ENCODE measurements around the gene ZNF581. TPM values are rescaled to one million over a fixed set of nuclear protein-coding genes. Genes with fewer than 3 reads are reported as not detected.

Gene ZNF581
- total RNA-seq, 4 donors from 2014 or later, result 16.3 to 27.1 (median 20.2) TPM

- no peak for TF ChIP-seq EP300 (IDR thresholded peaks at IDR 0.05)
- TF ChIP-seq POLR2AphosphoS5 (IDR thresholded peaks at IDR 0.05), result no peak
- H3K27ac ChIP-seq, result no peak overlapping the region
- H3K9me3 ChIP-seq, result no peaks in the 10 kb centered on the region
- H3K4me3 ChIP-seq, result no peak overlapping the region
- WGBS, result 100% methylated on average over 2 of the region's 12 CpGs
- no peaks in the 10 kb centered on the region for H3K27me3 ChIP-seq
- peaks cover 13% of the 10 kb centered on the region for H3K4me1 ChIP-seq
- peaks cover 93% of the 10 kb centered on the region for H3K36me3 ChIP-seq
- no peak for DNase-seq (ENCODE audit: low spot score in 2 of 2)
Observed at GRCh38 chr19:55666343-55667005, 23.0 kb downstream of the ZNF581 start.

GRCh38 chr19:55667006-55667381 lies 23.5 kb downstream of the ZNF581 start:
- H3K9me3 ChIP-seq, result no peaks in the 10 kb centered on the region
- H3K27me3 ChIP-seq, result no peaks in the 10 kb centered on the region
- no peak overlapping the region for H3K4me3 ChIP-seq
- no peak for DNase-seq (ENCODE audit: low spot score in 2 of 2)
- peaks cover 88% of the 10 kb centered on the region for H3K36me3 ChIP-seq
- peaks cover 13% of the 10 kb centered on the region for H3K4me1 ChIP-seq
- TF ChIP-seq POLR2AphosphoS5 (IDR thresholded peaks at IDR 0.05) (no peak), EP300 (IDR thresholded peaks at IDR 0.05) (no peak), CTCF (IDR thresholded peaks at IDR 0.05) (no peak), POLR2A (IDR thresholded peaks at IDR 0.05) (no peak)
- H3K27ac ChIP-seq, result no peak overlapping the region
- WGBS, result 88% methylated on average over 4 of the region's 4 CpGs

- DNase-seq (ENCODE audit: low spot score in 2 of 2), result no peak
- WGBS, result 89% methylated on average over 7 of the region's 12 CpGs
- TF ChIP-seq EP300 (IDR thresholded peaks at IDR 0.05) (no peak), CTCF (IDR thresholded peaks at IDR 0.05) (no peak), POLR2AphosphoS5 (IDR thresholded peaks at IDR 0.05) (no peak), POLR2A (IDR thresholded peaks at IDR 0.05) (no peak)
- H3K27me3 ChIP-seq, result no peaks in the 10 kb centered on the region
- H3K9me3 ChIP-seq, result no peaks in the 10 kb centered on the region
- peaks cover 87% of the 10 kb centered on the region for H3K36me3 ChIP-seq
- H3K4me3 ChIP-seq, result no peak overlapping the region
- peaks cover 13% of the 10 kb centered on the region for H3K4me1 ChIP-seq
- no peak overlapping the region for H3K27ac ChIP-seq
Observed at GRCh38 chr19:55667511-55667910, 24.1 kb downstream of the ZNF581 start.

- Histone ChIP-seq H3K27ac (no peak overlapping the region), H3K9me3 (no peaks in the 10 kb centered on the region), H3K27me3 (no peaks in the 10 kb centered on the region), H3K4me1 (peaks cover 13% of the 10 kb centered on the region), H3K36me3 (peaks cover 87% of the 10 kb centered on the region), H3K4me3 (no peak overlapping the region)
- DNase-seq (ENCODE audit: low spot score in 2 of 2), result no peak
- 52% methylated on average over 9 of the region's 11 CpGs for WGBS
- TF ChIP-seq POLR2A (IDR thresholded peaks at IDR 0.05) (no peak), POLR2AphosphoS5 (IDR thresholded peaks at IDR 0.05) (no peak), EP300 (IDR thresholded peaks at IDR 0.05) (no peak), CTCF (IDR thresholded peaks at IDR 0.05) (no peak)
Observed at GRCh38 chr19:55667958-55668357, 24.5 kb downstream of the ZNF581 start.

- peaks cover 16% of the 10 kb centered on the region for H3K4me1 ChIP-seq
- TF ChIP-seq POLR2A (IDR thresholded peaks at IDR 0.05) (no peak), CTCF (IDR thresholded peaks at IDR 0.05) (no peak), POLR2AphosphoS5 (IDR thresholded peaks at IDR 0.05) (no peak), EP300 (IDR thresholded peaks at IDR 0.05) (no peak)
- H3K27ac ChIP-seq, result no peak overlapping the region
- H3K9me3 ChIP-seq, result no peaks in the 10 kb centered on the region
- no peaks in the 10 kb centered on the region for H3K27me3 ChIP-seq
- no peak for DNase-seq (ENCODE audit: low spot score in 2 of 2)
- 85% methylated on average over 29 of the region's 30 CpGs for WGBS
- H3K36me3 ChIP-seq, result peaks cover 84% of the 10 kb centered on the region
- H3K4me3 ChIP-seq, result no peak overlapping the region
Observed at GRCh38 chr19:55668603-55669348, 25.3 kb downstream of the ZNF581 start.

Measured in suprapubic skin (tissue), 4 donors.